Gastrocnemius medialis (tissue), 4 donors: ENCODE results near the gene SLC1A7.

Experiments used
- CTCF ChIP-seq, 5 experiments: fragments of 450-650 bp in 3 of 5; fragments of 200-600 bp in 2 of 5; sonication (generic) in 2 of 5; IDR thresholded peaks in 4 of 5; conservative IDR thresholded peaks in 1 of 5; 1 replicate in 4 of 5; 2 replicates in 1 of 5; pipeline ENCODE4 v1.5.1; 2016 to 2019; ENCODE audit warnings: antibody characterized with exemption in 5 of 5, mild to moderate bottlenecking in 3 of 5, moderate library complexity in 3 of 5
- POLR2A ChIP-seq, 2 donors: fragments of 450-650 bp; IDR thresholded peaks; one replicate each; pipeline ENCODE4 v1.6.1; 2017; ENCODE audit warnings: antibody characterized with exemption in 2 of 2, mild to moderate bottlenecking in 2 of 2, moderate library complexity in 2 of 2

- TF ChIP-seq CTCF (IDR thresholded peaks at IDR 0.05 in 4 of 5, conservative IDR thresholded peaks at IDR 0.05 in 1 of 5), result no peak
- no peak for TF ChIP-seq POLR2A (IDR thresholded peaks at IDR 0.05)
Measured at GRCh38 chr1:53076165-53076564, 66.3 kb downstream of the SLC1A7 start.
